ENCODE measurements around the gene VPS72. TPM values are rescaled to one million over a fixed set of nuclear protein-coding genes. Genes with fewer than 3 reads are reported as not detected.

The VPS72 gene
- total RNA-seq, 2 donors from 2014 or later: 27.4 to 33.2 TPM

- Mint-ChIP-seq H3K27me3 (no peaks in the 10 kb centered on the region), H3K4me1 (peaks cover 8% of the 10 kb centered on the region), H3K4me3 (no peak overlapping the region), H3K36me3 (ENCODE audit: low read depth) (peaks cover 16% of the 10 kb centered on the region), H3K27ac (peak overlapping the region; percentile 67)
- ATAC-seq (no peak), DNase-seq (no peak)
- H3K9me3 ChIP-seq (ENCODE audit: control insufficient read depth, low read length, poor library complexity, severe bottlenecking): no peaks in the 10 kb centered on the region
Measured at GRCh38 chr1:151175041-151175741, 14.8 kb downstream of the VPS72 start.

GRCh38 chr1:151171190-151171589, 18.8 kb downstream of the VPS72 start:
- Mint-ChIP-seq H3K27ac (peak overlapping the region; percentile 16), H3K27me3 (no peaks in the 10 kb centered on the region), H3K36me3 (ENCODE audit: low read depth) (peaks cover 9% of the 10 kb centered on the region), H3K4me3 (peak overlapping the region; percentile 36), H3K4me1 (peaks cover 15% of the 10 kb centered on the region)
- H3K9me3 ChIP-seq (ENCODE audit: control insufficient read depth, low read length, poor library complexity, severe bottlenecking): no peaks in the 10 kb centered on the region
- no peak for DNase-seq
- ATAC-seq: no peak

- DNase-seq: no peak
- no peaks in the 10 kb centered on the region for H3K9me3 ChIP-seq (ENCODE audit: control insufficient read depth, low read length, poor library complexity, severe bottlenecking)
- Mint-ChIP-seq H3K36me3 (ENCODE audit: low read depth) (peaks cover 12% of the 10 kb centered on the region), H3K4me1 (peaks cover 28% of the 10 kb centered on the region), H3K27me3 (no peaks in the 10 kb centered on the region), H3K27ac (peak overlapping the region; percentile 88), H3K4me3 (peak overlapping the region; percentile 98)
- ATAC-seq: no peak
Measured at GRCh38 chr1:151167116-151167515, 22.9 kb downstream of the VPS72 start.

- H3K27ac Mint-ChIP-seq: peak overlapping the region; percentile 88
- peak overlapping the region; percentile 98 for H3K4me3 Mint-ChIP-seq
- DNase-seq: no peak
- peaks cover 12% of the 10 kb centered on the region for H3K36me3 Mint-ChIP-seq (ENCODE audit: low read depth)
- H3K27me3 Mint-ChIP-seq: no peaks in the 10 kb centered on the region
- peaks cover 32% of the 10 kb centered on the region for H3K4me1 Mint-ChIP-seq
- ATAC-seq: no peak
- no peaks in the 10 kb centered on the region for H3K9me3 ChIP-seq (ENCODE audit: control insufficient read depth, low read length, poor library complexity, severe bottlenecking)
Measured at GRCh38 chr1:151166505-151166956, 23.5 kb downstream of the VPS72 start.

- ATAC-seq (peak; percentile 98), DNase-seq (peak; percentile 84 to 94 (median 90))
- peak within 1 kb of the TSS; percentile 98 for H3K4me3 Mint-ChIP-seq
- peaks cover 32% of the 10 kb centered on the region for H3K4me1 Mint-ChIP-seq
- no peaks in the 10 kb centered on the region for H3K9me3 ChIP-seq (ENCODE audit: control insufficient read depth, low read length, poor library complexity, severe bottlenecking)
- peak within 1 kb of the TSS; percentile 88 for H3K27ac Mint-ChIP-seq
- no peaks in the 10 kb centered on the region for H3K27me3 Mint-ChIP-seq
- H3K36me3 Mint-ChIP-seq (ENCODE audit: low read depth): peaks cover 10% of the 10 kb centered on the region
Measured at GRCh38 chr1:151165738-151166504, 24.1 kb downstream of the VPS72 start, which contains the start of the genes LYSMD1 and SCNM1. Gene LYSMD1 (minus strand): TSS chr1:151165902. CDS start chr1:151165258, 644 bp downstream. Gene SCNM1 (plus strand): TSS chr1:151166144. CDS start chr1:151166153, 9 bp downstream.

GRCh38 chr1:151165281-151165737, 24.7 kb downstream of the VPS72 start:
- H3K9me3 ChIP-seq (ENCODE audit: control insufficient read depth, low read length, poor library complexity, severe bottlenecking): no peaks in the 10 kb centered on the region
- no peak for DNase-seq
- peaks cover 33% of the 10 kb centered on the region for H3K4me1 Mint-ChIP-seq
- peaks cover 9% of the 10 kb centered on the region for H3K36me3 Mint-ChIP-seq (ENCODE audit: low read depth)
- peak overlapping the region; percentile 88 for H3K27ac Mint-ChIP-seq
- no peaks in the 10 kb centered on the region for H3K27me3 Mint-ChIP-seq
- no peak for ATAC-seq
- peak overlapping the region; percentile 98 for H3K4me3 Mint-ChIP-seq

- Mint-ChIP-seq H3K27me3 (no peaks in the 10 kb centered on the region), H3K36me3 (ENCODE audit: low read depth) (peaks cover 9% of the 10 kb centered on the region), H3K4me3 (peak overlapping the region; percentile 98), H3K27ac (peak overlapping the region; percentile 88), H3K4me1 (peaks cover 32% of the 10 kb centered on the region)
- H3K9me3 ChIP-seq (ENCODE audit: control insufficient read depth, low read length, poor library complexity, severe bottlenecking): no peaks in the 10 kb centered on the region
- ATAC-seq (no peak), DNase-seq (no peak)
Measured at GRCh38 chr1:151164732-151165280, 25.2 kb downstream of the VPS72 start.

- Mint-ChIP-seq H3K27ac (peak overlapping the region; percentile 99), H3K36me3 (ENCODE audit: low read depth) (peaks cover 11% of the 10 kb centered on the region), H3K4me3 (peak overlapping the region; percentile 68), H3K27me3 (no peaks in the 10 kb centered on the region), H3K4me1 (peaks cover 45% of the 10 kb centered on the region)
- H3K9me3 ChIP-seq (ENCODE audit: control insufficient read depth, low read length, poor library complexity, severe bottlenecking): no peaks in the 10 kb centered on the region
- DNase-seq (no peak), ATAC-seq (no peak)
Measured at GRCh38 chr1:151159373-151159772, 30.6 kb downstream of the VPS72 start.

GRCh38 chr1:151158751-151159251, 31.2 kb downstream of the VPS72 start:
- H3K4me3 Mint-ChIP-seq: peak overlapping the region; percentile 100
- peaks cover 11% of the 10 kb centered on the region for H3K36me3 Mint-ChIP-seq (ENCODE audit: low read depth)
- no peaks in the 10 kb centered on the region for H3K27me3 Mint-ChIP-seq
- peak overlapping the region; percentile 99 for H3K27ac Mint-ChIP-seq
- H3K4me1 Mint-ChIP-seq: peaks cover 47% of the 10 kb centered on the region
- DNase-seq (no peak), ATAC-seq (no peak)
- no peaks in the 10 kb centered on the region for H3K9me3 ChIP-seq (ENCODE audit: control insufficient read depth, low read length, poor library complexity, severe bottlenecking)

GRCh38 chr1:151158326-151158725, 31.7 kb downstream of the VPS72 start:
- Mint-ChIP-seq H3K4me1 (peaks cover 47% of the 10 kb centered on the region), H3K27me3 (no peaks in the 10 kb centered on the region), H3K27ac (peak overlapping the region; percentile 99), H3K36me3 (ENCODE audit: low read depth) (peaks cover 11% of the 10 kb centered on the region), H3K4me3 (peak overlapping the region; percentile 100)
- no peaks in the 10 kb centered on the region for H3K9me3 ChIP-seq (ENCODE audit: control insufficient read depth, low read length, poor library complexity, severe bottlenecking)
- ATAC-seq: no peak
- no peak for DNase-seq

GRCh38 chr1:151157067-151157531, 32.9 kb downstream of the VPS72 start:
- peaks cover 42% of the 10 kb centered on the region for H3K4me1 Mint-ChIP-seq
- H3K27ac Mint-ChIP-seq: peak overlapping the region; percentile 99
- no peaks in the 10 kb centered on the region for H3K9me3 ChIP-seq (ENCODE audit: control insufficient read depth, low read length, poor library complexity, severe bottlenecking)
- H3K27me3 Mint-ChIP-seq: no peaks in the 10 kb centered on the region
- H3K36me3 Mint-ChIP-seq (ENCODE audit: low read depth): peaks cover 7% of the 10 kb centered on the region
- peak in 2 of 3 donors; percentile 33 to 42 for DNase-seq
- H3K4me3 Mint-ChIP-seq: peak overlapping the region; percentile 100
- peak; percentile 53 for ATAC-seq

- ATAC-seq: peak; percentile 88
- H3K4me3 Mint-ChIP-seq: peak within 1 kb of the TSS; percentile 100
- H3K27ac Mint-ChIP-seq: peak within 1 kb of the TSS; percentile 99
- H3K4me1 Mint-ChIP-seq: peaks cover 38% of the 10 kb centered on the region
- no peaks in the 10 kb centered on the region for H3K9me3 ChIP-seq (ENCODE audit: control insufficient read depth, low read length, poor library complexity, severe bottlenecking)
- peaks cover 7% of the 10 kb centered on the region for H3K36me3 Mint-ChIP-seq (ENCODE audit: low read depth)
- DNase-seq: peak; percentile 41 to 62 (median 56)
- no peaks in the 10 kb centered on the region for H3K27me3 Mint-ChIP-seq
Measured at GRCh38 chr1:151156515-151156819, 33.5 kb downstream of the VPS72 start, which contains the start of gene TNFAIP8L2. Gene TNFAIP8L2 (plus strand): TSS chr1:151156649. CDS start chr1:151158698, 2,049 bp downstream.

- DNase-seq (no peak), ATAC-seq (no peak)
- peak overlapping the region; percentile 99 for H3K4me3 Mint-ChIP-seq
- peaks cover 24% of the 10 kb centered on the region for H3K4me1 Mint-ChIP-seq
- no peaks in the 10 kb centered on the region for H3K9me3 ChIP-seq (ENCODE audit: control insufficient read depth, low read length, poor library complexity, severe bottlenecking)
- no peaks in the 10 kb centered on the region for H3K27me3 Mint-ChIP-seq
- H3K36me3 Mint-ChIP-seq (ENCODE audit: low read depth): peaks cover 2% of the 10 kb centered on the region
- H3K27ac Mint-ChIP-seq: peak overlapping the region; percentile 87
Measured at GRCh38 chr1:151147665-151148064, 42.3 kb downstream of the VPS72 start.

Data from T-helper 17 cell (primary cell).